GM11168 (cell line): Measurements from ENCODE around the gene PRRX2.
"Not testable (repeated sequence)": the region's sequence is repeated elsewhere in the genome, so short reads cannot be mapped to it uniquely, and the experiment has no call there.

ENCODE experiments used
- in situ Hi-C: fragments of 300-500 bp; cut with MboI; formaldehyde crosslinking; loops from one replicate; pipeline ENCODE4 v1.12.0; 2022; ENCODE audit warnings: low sequenced_read_pairs; ENCODE audit not compliant: unreplicated experiment

The PRRX2 gene

GRCh38 chr9:129649726-129650679, 15.4 kb upstream of the PRRX2 start:
- in situ Hi-C loops = no loop called here

DNA sequence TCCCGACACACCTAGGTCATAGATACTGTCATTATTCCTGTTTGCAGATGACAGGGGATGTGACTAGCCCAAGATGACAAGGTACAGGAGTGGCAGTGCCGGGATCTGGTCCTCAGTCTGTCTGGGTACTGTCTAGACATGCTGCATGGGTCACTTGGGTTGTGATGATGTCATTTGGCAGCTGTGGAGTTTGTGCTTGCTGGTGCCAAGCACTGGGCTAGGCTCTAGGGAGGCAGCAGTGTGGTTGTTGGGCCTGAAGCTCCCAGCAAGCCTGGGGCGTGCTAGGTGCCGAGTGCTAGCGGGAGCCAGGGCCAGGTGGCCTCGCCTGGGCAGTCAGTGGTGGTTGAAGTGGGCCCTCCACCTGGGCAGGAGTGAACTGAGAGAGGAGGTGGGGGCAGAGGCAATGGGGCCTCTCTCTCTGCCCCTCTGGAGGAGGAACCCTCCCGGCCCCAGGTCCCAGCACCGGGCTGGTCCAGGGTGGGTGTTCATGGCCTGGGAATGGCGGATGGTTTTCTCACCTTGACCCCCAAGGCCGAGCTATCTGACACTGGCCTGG, 14.7 kb upstream of the PRRX2 start:
- in situ Hi-C loops = no loop called here

- in situ Hi-C loops = no loop called here
Observed at GRCh38 chr9:129653823-129654553, 11.5 kb upstream of the PRRX2 start.

DNA sequence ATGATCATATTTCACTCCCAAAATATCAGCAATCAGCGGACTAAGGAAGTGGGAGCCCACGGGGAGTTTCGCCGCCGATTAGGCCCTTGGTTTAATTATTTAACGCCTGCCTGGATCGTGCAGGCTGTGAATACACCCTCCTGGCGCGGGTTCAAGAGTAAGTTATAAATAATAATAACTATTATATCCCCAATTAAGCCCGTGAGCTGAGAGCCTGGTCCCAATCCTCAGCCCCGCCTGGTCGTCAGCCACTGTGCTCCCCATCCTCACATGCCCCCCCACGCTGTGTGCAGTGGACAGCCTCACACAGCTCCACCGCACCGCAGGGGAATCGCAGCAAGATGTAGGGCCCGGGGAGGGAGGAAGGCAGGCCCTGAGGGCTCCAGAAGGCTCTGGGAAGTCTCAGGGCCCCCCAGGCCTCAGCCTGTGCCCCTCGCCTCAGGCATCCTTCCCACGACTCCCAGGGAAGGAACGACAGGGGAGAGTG, 10.8 kb upstream of the PRRX2 start:
- in situ Hi-C loops = no loop called here

DNA sequence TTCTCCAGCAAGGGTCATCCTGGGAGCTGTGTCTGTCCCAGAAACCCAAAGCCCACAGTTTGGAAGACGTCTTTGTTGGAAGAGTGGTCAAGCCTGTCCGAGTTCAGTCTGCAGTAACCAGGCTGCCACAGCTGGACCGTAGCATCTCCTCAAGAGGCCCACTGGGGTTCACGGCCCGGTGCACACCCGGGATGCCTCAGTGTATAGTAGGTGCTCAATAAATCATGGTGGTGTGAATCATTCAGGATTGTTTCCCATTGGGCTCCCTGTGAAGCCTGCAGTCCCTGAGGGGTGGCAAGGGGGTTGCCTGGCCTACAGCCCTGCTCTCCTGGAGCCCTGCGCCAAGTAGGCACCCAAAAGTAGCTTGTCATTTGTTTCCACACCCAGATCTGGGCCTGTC, 10.3 kb upstream of the PRRX2 start:
- in situ Hi-C loops = no loop called here

DNA sequence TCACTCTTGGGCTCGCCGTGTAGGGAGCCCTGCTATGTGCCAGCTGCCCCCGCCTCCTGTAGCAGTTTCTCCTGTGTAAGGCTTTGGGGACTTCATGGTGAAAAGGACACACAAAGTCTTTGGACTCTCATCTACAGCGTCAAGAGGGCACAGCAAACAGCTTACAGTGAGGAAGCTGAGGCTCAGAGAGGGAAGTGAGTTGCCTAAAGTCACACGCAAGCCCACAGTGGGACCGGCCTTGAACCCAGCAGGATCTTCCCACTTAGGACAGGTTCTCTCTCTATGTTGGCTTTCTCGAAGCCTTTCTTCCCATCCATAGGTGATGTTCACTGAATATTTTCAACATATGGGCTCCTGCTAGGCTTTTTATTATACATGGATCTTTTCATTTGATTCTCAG, 9.8 kb upstream of the PRRX2 start:
- in situ Hi-C loops = no loop called here

GRCh38 chr9:129656795-129657390, 8.6 kb upstream of the PRRX2 start:
- in situ Hi-C loops = no loop called here

DNA sequence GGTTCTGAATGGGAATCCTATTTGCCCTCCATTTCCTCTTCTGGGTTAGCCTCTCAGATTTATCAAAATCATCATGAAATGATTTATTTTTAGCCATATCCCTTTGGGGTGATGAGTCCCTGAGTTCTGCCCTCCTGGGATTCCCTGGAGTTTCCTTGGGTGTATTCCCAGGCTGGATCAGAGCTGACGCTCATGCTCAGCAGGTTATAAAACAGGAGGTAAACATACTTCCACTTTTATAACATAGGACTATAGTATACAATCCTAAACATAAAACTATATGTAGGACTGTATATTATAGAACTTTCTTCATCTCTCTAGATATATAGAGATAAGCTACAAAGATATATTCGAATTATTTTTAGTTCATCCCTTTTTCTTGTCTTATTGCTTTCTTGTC, 4.4 kb upstream of the PRRX2 start:
- in situ Hi-C loops = no loop called here

GRCh38 chr9:129662239-129662638, 3.2 kb upstream of the PRRX2 start:
- in situ Hi-C loops = not testable (repeated sequence)

DNA sequence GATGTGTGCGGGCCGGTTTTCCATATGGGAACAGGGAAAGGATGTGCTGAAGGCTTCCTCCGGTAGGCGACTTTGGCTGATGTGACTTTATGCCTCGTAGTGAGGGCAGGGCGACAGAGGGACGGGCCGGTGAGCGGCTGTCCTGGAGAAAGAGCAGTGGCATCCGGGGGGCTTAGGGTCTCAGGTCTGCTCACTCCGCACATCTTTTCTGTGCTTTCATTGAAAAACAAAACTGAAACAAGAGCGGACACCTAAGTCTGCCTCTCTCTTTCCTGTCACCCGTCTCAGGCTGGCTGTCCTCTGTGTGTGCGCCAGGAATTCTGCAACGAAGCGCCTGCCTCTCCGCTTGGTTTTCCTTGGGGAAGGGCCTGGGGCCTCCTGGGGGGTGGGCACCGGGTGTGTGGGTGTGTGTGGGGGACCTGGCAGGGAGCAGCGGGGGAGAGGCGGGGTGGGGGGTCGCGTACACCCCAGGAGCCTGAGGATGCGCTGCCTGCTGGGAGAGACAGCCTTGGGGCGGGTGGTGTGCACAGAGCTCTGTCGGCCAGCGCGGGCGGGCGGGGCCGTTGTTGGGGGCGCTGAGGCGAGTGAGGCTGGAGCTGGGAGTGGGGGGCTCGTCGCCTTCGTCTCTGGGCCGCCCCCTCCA, 580 bp upstream of the PRRX2 start:
- in situ Hi-C loops = no loop called here

DNA sequence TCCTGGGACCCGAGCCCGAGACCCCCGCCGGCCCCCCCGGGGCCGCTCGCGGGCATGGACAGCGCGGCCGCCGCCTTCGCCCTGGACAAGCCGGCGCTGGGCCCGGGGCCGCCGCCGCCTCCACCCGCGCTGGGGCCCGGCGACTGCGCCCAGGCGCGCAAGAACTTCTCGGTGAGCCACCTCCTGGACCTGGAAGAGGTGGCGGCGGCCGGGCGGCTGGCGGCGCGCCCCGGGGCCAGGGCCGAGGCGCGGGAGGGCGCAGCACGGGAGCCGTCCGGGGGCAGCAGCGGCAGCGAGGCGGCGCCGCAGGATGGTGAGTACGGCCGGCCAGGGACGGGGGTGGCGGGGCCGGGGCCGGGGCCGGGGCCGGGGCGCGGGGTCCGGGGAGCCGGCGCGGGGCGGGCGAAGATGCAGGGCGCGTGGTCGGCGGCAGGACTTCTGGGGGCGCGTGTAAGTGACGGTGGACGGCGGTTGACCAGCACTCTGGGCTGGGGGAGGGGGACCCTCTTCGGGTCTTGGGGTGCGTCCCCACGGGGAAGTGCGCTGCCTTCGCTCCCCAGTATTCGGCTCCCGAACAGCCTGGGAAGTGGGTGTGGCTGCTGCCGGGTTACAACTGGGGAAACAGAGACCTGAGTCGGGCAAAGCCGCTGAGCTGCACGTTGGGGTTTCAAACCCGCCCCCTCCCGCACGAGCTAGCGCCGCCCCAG, 520 bp downstream of the PRRX2 start:
- in situ Hi-C loops = no loop called here

- in situ Hi-C loops = no loop called here
Observed at GRCh38 chr9:129666575-129666974, 1.1 kb downstream of the PRRX2 start.

DNA sequence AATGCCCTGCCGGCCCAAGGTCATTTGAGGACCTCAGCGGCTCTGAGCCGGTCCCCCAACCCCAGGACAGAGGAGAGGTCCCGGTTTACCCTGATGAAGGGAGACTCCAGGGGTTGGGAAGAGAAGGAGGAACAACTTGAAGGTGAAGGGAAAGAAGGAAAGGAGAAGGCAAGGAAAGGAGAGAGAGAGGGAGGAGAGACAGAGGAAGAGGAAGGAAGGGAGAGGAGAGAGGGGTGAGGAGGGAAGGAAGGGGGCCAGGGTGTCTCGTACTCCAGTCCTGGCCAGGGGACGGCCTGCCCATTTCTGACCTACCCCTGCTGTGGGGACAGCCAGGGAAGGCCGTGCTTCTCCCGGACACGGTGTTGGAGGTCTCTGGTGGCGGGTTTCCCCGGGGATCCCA, 1.9 kb downstream of the PRRX2 start:
- in situ Hi-C loops = no loop called here

DNA sequence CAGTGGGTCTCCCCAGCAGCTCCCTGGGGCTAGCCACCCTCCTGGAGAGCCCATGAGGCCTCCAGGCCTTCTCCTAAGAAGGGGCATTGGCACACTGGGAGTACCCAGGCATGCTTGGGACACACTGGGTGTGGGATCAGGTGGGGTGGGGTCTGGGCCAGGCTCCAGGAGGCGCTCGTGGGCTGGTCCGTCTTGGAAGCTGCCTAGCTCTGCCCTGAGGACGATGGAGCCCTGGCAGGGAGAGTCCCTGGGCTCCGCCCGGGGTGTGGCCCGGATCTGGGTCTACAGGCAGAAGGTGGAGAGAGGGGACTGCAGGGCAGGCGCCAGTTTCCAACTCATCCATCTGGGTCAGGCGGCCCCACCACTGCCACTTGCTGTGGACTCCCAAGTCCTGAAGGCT, 2.4 kb downstream of the PRRX2 start:
- in situ Hi-C loops = no loop called here

- in situ Hi-C loops = no loop called here
Observed at GRCh38 chr9:129669141-129669718, 3.8 kb downstream of the PRRX2 start.

DNA sequence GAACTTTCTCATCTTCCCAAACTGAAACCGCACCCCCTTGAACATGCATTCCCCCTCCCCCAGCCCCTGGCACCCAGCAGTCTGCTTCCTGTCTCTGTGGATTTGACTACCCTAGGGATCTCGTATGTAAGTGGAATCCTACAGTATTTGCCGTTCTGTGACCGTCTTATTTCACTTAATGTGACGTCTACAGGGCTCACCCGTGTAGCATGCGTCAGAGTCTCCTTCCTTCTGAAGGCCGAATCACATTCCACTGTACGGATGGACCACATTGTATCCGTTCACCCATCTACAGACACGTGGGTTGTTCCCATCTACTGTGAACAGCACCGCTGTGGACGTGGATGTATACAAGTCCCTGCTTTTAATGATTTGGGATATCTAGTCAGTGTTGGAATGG, 4.5 kb downstream of the PRRX2 start:
- in situ Hi-C loops = no loop called here

DNA sequence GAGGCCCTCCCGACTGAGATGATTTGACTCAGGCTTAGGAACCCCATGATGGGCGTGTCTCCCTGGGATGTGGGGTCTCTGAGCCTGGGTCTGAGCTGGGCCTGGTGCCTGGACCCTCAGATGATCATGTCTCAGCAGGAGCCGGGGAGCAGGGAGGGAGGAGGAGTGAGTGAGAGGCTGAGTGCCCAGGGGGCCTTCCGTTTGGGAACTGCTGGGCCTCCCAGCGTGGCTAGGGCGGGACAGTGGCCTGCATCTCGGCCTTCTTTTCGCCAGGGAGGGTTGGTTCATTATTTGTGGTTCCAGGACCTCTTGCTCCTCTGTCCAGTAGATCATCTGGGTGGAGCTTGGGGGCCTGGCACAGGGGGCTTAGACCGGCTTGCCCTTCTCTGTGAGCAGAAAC, 5.6 kb downstream of the PRRX2 start:
- in situ Hi-C loops = no loop called here

DNA sequence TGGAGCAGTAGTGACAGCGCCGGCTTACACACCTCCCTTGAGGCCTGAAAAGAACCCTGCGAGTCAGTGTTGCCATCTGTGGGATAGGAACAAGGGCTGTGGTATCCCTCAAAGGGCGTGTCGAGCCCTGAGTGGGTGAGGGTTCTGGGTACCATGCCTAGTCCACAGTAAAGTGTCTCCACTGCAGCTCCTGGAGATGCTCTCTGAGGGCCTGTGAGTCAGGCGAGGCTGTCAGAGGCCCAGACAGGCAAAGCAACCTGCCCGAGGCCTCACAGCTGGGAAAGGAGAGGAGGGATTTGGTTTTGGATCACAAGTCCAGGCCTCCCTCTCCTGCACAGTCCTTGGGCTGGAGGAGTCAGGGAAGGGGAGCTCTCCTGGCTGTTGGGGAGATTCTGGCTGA, 6.1 kb downstream of the PRRX2 start:
- in situ Hi-C loops = no loop called here

DNA sequence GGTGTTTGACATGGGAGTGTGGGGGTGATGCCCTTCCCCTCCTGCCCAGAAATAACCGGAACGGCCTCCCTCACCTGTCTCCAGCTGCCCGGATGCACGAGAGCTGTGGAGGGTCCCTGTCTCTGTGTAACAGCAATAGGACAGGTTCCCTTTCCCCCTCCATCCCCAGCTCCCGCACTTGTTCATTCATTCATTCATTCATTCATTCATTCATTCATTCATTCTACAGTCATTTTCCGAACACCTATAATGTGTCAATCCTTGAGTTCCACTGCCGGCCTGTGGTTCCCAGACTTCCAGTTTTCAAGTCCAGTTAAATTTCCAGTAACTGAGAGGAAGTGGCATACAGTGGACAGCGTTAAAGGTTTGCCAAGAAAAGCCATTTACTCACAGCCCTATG, 7.3 kb downstream of the PRRX2 start:
- in situ Hi-C loops = no loop called here
